ENCODE data around the gene PRXL2A.
"Not testable (repeated sequence)": the region's sequence is repeated elsewhere in the genome, so short reads cannot be mapped to it uniquely, and the experiment has no call there.

PRXL2A gene

GRCh38 chr10:80474941-80475340 is 66.6 kb downstream of the PRXL2A start:
- DNase-seq (ENCODE audit: low read depth, low spot score) = no peak

GRCh38 chr10:80475641-80476040 is 67.3 kb downstream of the PRXL2A start:
- not testable (repeated sequence) for DNase-seq (ENCODE audit: low read depth, low spot score)

- no peak for DNase-seq (ENCODE audit: low read depth, low spot score)
Measured at GRCh38 chr10:80476685-80477084, 68.3 kb downstream of the PRXL2A start.

- DNase-seq (ENCODE audit: low read depth, low spot score) = no peak
Measured at GRCh38 chr10:80477813-80478212, 69.5 kb downstream of the PRXL2A start.

- not testable (repeated sequence) for DNase-seq (ENCODE audit: low read depth, low spot score)
Measured at GRCh38 chr10:80480373-80480772, 72.0 kb downstream of the PRXL2A start.

- DNase-seq (ENCODE audit: low read depth, low spot score) = no peak
Measured at GRCh38 chr10:80480852-80481251, 72.5 kb downstream of the PRXL2A start.

- DNase-seq (ENCODE audit: low read depth, low spot score) = no peak
Measured at GRCh38 chr10:80484243-80484642, 75.9 kb downstream of the PRXL2A start.

- no peak for DNase-seq (ENCODE audit: low read depth, low spot score)
Measured at GRCh38 chr10:80484676-80485075, 76.3 kb downstream of the PRXL2A start.

- no peak for DNase-seq (ENCODE audit: low read depth, low spot score)
Measured at GRCh38 chr10:80485076-80485945, 77.0 kb downstream of the PRXL2A start.

GRCh38 chr10:80485946-80486764 is 77.8 kb downstream of the PRXL2A start:
- no peak for DNase-seq (ENCODE audit: low read depth, low spot score)
